HEK293 (cell line): ENCODE results near the gene SDCBP2.

ENCODE experiments used
- CTCF ChIA-PET: fragments of 350-600 bp; formaldehyde crosslinking; extraction: SDS; loops from one replicate; lab custom pipeline; 2021; ENCODE audit warnings: antibody characterized with exemption; lab: Yijun Ruan, JAX
- POLR2A ChIA-PET: fragments of 300-600 bp; formaldehyde crosslinking; extraction: SDS; loops from one replicate; lab custom pipeline; 2020; ENCODE audit warnings: antibody characterized with exemption, inconsistent platforms; lab: Yijun Ruan, JAX
- H3K27ac ChIP-seq: fragments of 200-500 bp; sonication (Bioruptor generic); 2 replicates; pipeline ENCODE4 v1.5.1; 2014; ENCODE audit warnings: low read depth, low read length, control low read depth, inconsistent platforms; ENCODE audit errors: extremely low read depth
- H3K36me3 ChIP-seq, 2 experiments: fragments of 200-500 bp in 1 of 2; sonication (Bioruptor generic) in 1 of 2; 1 replicate in 1 of 2; 2 replicates in 1 of 2; pipeline ENCODE4 v1.5.1; 2014 to 2017; ENCODE audit warnings: inconsistent platforms in 2 of 2, low read length in 2 of 2; ENCODE audit not compliant: control insufficient read depth in 2 of 2, insufficient read depth in 1 of 2
- H3K4me1 ChIP-seq: fragments of 200-500 bp; sonication (Bioruptor generic); 2 replicates; pipeline ENCODE4 v1.5.1; 2014; ENCODE audit warnings: mild to moderate bottlenecking, low read length, inconsistent platforms; ENCODE audit not compliant: control insufficient read depth, insufficient read depth
- H3K4me3 ChIP-seq: 2 replicates; pipeline ENCODE4 v1.5.1; 2011; ENCODE audit warnings: low read depth, mild to moderate bottlenecking, control low read depth, low read length, moderate library complexity
- H3K9me3 ChIP-seq: fragments of 200-500 bp; sonication (Bioruptor generic); 2 replicates; pipeline ENCODE4 v1.5.1; 2014; ENCODE audit warnings: low read depth, low read length, inconsistent platforms; ENCODE audit not compliant: control insufficient read depth, insufficient read depth
- HOXA7 ChIP-seq: sonication (generic); formaldehyde crosslinking; IDR thresholded peaks from 2 replicates; pipeline ENCODE4 v1.8.1; 2022; ENCODE audit warnings: missing genetic modification reagents, borderline replicate concordance
- MYNN ChIP-seq: fragments of 450-650 bp; formaldehyde crosslinking; IDR thresholded peaks from 2 replicates; pipeline ENCODE4 v1.5.1; 2016; ENCODE audit warnings: missing biosample characterization, missing genetic modification characterization, borderline replicate concordance
- PRDM2 ChIP-seq: fragments of 450-650 bp; formaldehyde crosslinking; IDR thresholded peaks from 2 replicates; pipeline ENCODE4 v1.5.1; 2016; ENCODE audit warnings: missing biosample characterization, missing genetic modification characterization, borderline replicate concordance
- PRDM6 ChIP-seq: fragments of 450-650 bp; formaldehyde crosslinking; IDR thresholded peaks from 2 replicates; pipeline ENCODE4 v1.5.1; 2017; ENCODE audit warnings: missing biosample characterization, missing genetic modification characterization
- ZNF132 ChIP-seq: fragments of 450-650 bp; formaldehyde crosslinking; IDR thresholded peaks from 2 replicates; pipeline ENCODE4 v1.5.1; 2017; ENCODE audit warnings: missing biosample characterization, missing genetic modification characterization, borderline replicate concordance
- ZNF146 ChIP-seq: fragments of 450-650 bp; formaldehyde crosslinking; IDR thresholded peaks from 2 replicates; pipeline ENCODE4 v1.5.1; 2016; ENCODE audit warnings: missing biosample characterization, missing genetic modification characterization
- ZNF211 ChIP-seq: fragments of 450-650 bp; formaldehyde crosslinking; IDR thresholded peaks from 2 replicates; pipeline ENCODE4 v1.5.1; 2016; ENCODE audit warnings: low read depth, missing biosample characterization, missing genetic modification characterization
- ZNF266 ChIP-seq: fragments of 450-650 bp; formaldehyde crosslinking; IDR thresholded peaks from 2 replicates; pipeline ENCODE4 v1.5.1; 2016; ENCODE audit warnings: missing biosample characterization, missing genetic modification characterization, low read depth
- ZNF324 ChIP-seq: fragments of 450-650 bp; formaldehyde crosslinking; IDR thresholded peaks from 2 replicates; pipeline ENCODE4 v1.5.1; 2016; ENCODE audit warnings: missing biosample characterization, missing genetic modification characterization
- ZNF366 ChIP-seq: fragments of 450-650 bp; formaldehyde crosslinking; conservative IDR thresholded peaks from 2 replicates; pipeline ENCODE4 v1.5.1; 2016; ENCODE audit warnings: missing biosample characterization, missing genetic modification characterization
- ZNF423 ChIP-seq: fragments of 450-650 bp; formaldehyde crosslinking; IDR thresholded peaks from 2 replicates; pipeline ENCODE4 v1.5.1; 2016; ENCODE audit warnings: missing biosample characterization, missing genetic modification characterization
- ZNF510 ChIP-seq: fragments of 450-650 bp; formaldehyde crosslinking; IDR thresholded peaks from 2 replicates; pipeline ENCODE4 v1.5.1; 2018; ENCODE audit warnings: mild to moderate bottlenecking, missing genetic modification characterization, missing biosample characterization; ENCODE audit not compliant: insufficient replicate concordance
- ZNF626 ChIP-seq: fragments of 450-650 bp; sonication (Bioruptor Pico); formaldehyde crosslinking; IDR thresholded peaks from 2 replicates; pipeline ENCODE4 v1.5.1; 2018; ENCODE audit warnings: missing biosample characterization, missing genetic modification characterization, inconsistent platforms
- ZNF768 ChIP-seq: fragments of 450-650 bp; formaldehyde crosslinking; IDR thresholded peaks from 2 replicates; pipeline ENCODE4 v1.5.1; 2018; ENCODE audit warnings: missing biosample characterization, mild to moderate bottlenecking, missing genetic modification characterization
- ZNF792 ChIP-seq: fragments of 450-650 bp; formaldehyde crosslinking; IDR thresholded peaks from 2 replicates; pipeline ENCODE4 v1.5.1; 2016; ENCODE audit warnings: missing biosample characterization, missing genetic modification characterization
- TF ChIP-seq, protein P1 (sequence below): fragments of 450-650 bp; formaldehyde crosslinking; IDR thresholded peaks from 2 replicates; pipeline ENCODE4 v1.5.1; 2016; ENCODE audit warnings: missing biosample characterization, missing genetic modification characterization
- TF ChIP-seq, protein P2 (sequence below): fragments of 450-650 bp; formaldehyde crosslinking; conservative IDR thresholded peaks from 2 replicates; pipeline ENCODE4 v1.5.1; 2016; ENCODE audit warnings: low read depth, missing biosample characterization, missing genetic modification characterization

SDCBP2 gene

GRCh38 chr20:1325173-1326030 is 3.5 kb downstream of the SDCBP2 start (continued):
- TF ChIP-seq PRDM2 (tag by site-specific recombination) (no peak), HOXA7 (CRISPR knock-in tag) (no peak), ZNF792 (no peak), ZNF768 (no peak), PRDM6 (tag by site-specific recombination) (no peak), ZNF626 (tag by site-specific recombination) (no peak), ZNF324 (peak; percentile 43; the same call in 1 of the 2 replicates), ZNF211 (no peak), ZNF510 (tag by site-specific recombination) (no peak), MYNN (tag by site-specific recombination) (peak; percentile 98), ZNF366 (tag by site-specific recombination) (no peak), ZNF132 (tag by site-specific recombination) (no peak)
- TF ChIP-seq, protein P1, sequence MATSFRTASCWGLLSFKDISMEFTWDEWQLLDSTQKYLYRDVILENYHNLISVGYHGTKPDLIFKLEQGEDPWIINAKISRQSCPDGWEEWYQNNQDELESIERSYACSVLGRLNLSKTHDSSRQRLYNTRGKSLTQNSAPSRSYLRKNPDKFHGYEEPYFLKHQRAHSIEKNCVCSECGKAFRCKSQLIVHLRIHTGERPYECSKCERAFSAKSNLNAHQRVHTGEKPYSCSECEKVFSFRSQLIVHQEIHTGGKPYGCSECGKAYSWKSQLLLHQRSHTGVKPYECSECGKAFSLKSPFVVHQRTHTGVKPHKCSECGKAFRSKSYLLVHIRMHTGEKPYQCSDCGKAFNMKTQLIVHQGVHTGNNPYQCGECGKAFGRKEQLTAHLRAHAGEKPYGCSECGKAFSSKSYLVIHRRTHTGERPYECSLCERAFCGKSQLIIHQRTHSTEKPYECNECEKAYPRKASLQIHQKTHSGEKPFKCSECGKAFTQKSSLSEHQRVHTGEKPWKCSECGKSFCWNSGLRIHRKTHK (tag by site-specific recombination) = no peak

GRCh38 chr20:1324598-1325172 is 4.3 kb downstream of the SDCBP2 start:
- peaks cover 0 to 22% of the 10 kb centered on the region in 2 experiments; a peak in 2 of 3 replicates for H3K36me3 ChIP-seq
- ChIA-PET POLR2A (interaction anchor here (1.0 to 1.3 kb wide), 3 partner anchors 59 to 114 kb away, joined by 3 to 4 read pairs (median 3); partner anchors contain the start of gene SNPH), CTCF (interaction anchor here (0.6 to 3.6 kb wide), 5 partner anchors 12 to 414 kb away, joined by 3 to 14 read pairs (median 4); no protein-coding TSS in a partner anchor)
- TF ChIP-seq ZNF423 (tag by site-specific recombination) (no peak), ZNF266 (tag by site-specific recombination) (no peak), ZNF146 (tag by site-specific recombination) (no peak)
- TF ChIP-seq, protein P2, sequence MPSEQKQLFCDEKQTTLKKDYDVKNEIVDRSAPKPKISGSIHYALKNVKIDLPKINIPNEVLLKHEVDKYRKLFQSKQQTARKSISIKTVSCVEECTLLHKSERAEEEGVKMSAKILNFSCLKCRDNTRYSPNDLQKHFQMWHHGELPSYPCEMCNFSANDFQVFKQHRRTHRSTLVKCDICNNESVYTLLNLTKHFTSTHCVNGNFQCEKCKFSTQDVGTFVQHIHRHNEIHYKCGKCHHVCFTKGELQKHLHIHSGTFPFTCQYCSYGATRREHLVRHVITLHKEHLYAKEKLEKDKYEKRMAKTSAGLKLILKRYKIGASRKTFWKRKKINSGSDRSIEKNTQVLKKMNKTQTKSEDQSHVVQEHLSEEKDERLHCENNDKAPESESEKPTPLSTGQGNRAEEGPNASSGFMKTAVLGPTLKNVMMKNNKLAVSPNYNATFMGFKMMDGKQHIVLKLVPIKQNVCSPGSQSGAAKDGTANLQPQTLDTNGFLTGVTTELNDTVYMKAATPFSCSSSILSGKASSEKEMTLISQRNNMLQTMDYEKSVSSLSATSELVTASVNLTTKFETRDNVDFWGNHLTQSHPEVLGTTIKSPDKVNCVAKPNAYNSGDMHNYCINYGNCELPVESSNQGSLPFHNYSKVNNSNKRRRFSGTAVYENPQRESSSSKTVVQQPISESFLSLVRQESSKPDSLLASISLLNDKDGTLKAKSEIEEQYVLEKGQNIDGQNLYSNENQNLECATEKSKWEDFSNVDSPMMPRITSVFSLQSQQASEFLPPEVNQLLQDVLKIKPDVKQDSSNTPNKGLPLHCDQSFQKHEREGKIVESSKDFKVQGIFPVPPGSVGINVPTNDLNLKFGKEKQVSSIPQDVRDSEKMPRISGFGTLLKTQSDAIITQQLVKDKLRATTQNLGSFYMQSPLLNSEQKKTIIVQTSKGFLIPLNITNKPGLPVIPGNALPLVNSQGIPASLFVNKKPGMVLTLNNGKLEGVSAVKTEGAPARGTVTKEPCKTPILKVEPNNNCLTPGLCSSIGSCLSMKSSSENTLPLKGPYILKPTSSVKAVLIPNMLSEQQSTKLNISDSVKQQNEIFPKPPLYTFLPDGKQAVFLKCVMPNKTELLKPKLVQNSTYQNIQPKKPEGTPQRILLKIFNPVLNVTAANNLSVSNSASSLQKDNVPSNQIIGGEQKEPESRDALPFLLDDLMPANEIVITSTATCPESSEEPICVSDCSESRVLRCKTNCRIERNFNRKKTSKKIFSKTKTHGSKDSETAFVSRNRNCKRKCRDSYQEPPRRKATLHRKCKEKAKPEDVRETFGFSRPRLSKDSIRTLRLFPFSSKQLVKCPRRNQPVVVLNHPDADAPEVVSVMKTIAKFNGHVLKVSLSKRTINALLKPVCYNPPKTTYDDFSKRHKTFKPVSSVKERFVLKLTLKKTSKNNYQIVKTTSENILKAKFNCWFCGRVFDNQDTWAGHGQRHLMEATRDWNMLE (tag by site-specific recombination) = 0 out of 2 replicates have a peak, but pooled peaks have one; percentile 14
- H3K4me3 ChIP-seq = peak overlapping the region; percentile 66
- no peak overlapping the region; the same call in 1 of the 2 replicates for H3K27ac ChIP-seq
- H3K4me1 ChIP-seq = peaks cover 21% of the 10 kb centered on the region
- H3K9me3 ChIP-seq = no peaks in the 10 kb centered on the region
